ENCODE data around the gene PRKN.
"Not testable (repeated sequence)": the region's sequence is repeated elsewhere in the genome, so short reads cannot be mapped to it uniquely, and the experiment has no call there.

PRKN gene

GRCh38 chr6:161890133-161890831 is 837.3 kb downstream of the PRKN start:
- no peak overlapping the region for H3K4me3 ChIP-seq (ENCODE audit: low read length)
- TF ChIP-seq ZNF274 (IDR thresholded peaks at IDR 0.05; ENCODE audit: low read depth, low read length) = no peak

DNA sequence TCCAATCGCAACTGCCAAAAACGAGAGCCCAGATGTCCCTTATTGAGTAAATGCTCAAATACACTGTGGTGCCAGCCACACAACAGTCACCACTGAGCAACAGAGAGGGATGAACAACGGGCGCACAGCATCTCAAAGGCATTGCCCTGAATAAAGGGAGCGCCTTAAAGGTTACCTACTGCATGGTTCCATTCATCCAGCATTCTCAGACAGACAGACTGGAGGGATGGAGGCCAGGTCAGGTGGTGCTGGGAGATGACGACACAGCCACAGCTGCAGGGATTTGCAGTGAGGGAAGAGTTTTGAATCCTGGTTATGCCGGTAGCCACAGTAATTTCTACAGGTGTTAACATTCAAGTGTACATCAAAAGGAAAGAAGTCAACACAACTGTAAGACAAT is 838.2 kb downstream of the PRKN start:
- no peak overlapping the region for H3K4me3 ChIP-seq (ENCODE audit: low read length)
- no peak for TF ChIP-seq ZNF274 (IDR thresholded peaks at IDR 0.05; ENCODE audit: low read depth, low read length)

DNA sequence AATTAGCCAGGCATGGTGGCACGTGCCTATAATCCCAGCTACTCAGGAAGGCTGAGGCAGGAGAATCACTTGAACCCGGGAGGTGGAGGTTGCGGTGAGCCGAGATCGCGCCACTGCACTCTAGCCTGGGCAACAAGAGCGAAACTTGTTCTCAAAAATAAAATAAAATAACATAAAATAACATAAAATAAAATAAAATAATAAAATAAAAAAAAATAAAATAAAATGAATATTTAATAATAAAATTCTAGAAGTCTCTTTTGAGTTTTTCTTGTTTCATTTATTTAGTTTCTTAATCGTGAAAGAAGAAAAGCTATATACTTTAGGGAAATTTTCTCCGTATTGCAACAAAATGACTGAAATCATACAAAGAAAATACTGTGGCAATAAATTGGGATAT is 841.0 kb downstream of the PRKN start:
- H3K4me3 ChIP-seq (ENCODE audit: low read length) = not testable (repeated sequence)

DNA sequence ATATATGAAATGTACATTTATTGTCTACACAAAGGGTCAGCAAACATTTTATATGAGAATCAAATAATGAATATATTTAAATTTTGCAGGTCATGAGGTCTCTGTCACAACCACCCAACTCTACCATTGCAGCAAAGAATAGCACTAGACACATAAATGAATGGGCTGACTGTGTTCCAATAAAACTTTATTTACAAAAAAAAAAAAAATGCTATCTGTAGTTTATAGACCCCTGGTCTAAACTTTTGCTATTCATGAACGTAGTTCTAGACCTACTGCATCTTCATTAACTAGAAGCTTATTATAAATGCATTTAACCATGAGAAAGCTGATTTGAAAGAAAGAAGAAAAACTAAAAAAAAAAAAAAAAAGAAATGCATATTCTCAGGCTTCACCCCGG is 842.8 kb downstream of the PRKN start:
- H3K4me3 ChIP-seq (ENCODE audit: low read length) = no peak overlapping the region
- no peak for TF ChIP-seq ZNF274 (IDR thresholded peaks at IDR 0.05; ENCODE audit: low read depth, low read length)

- TF ChIP-seq ZNF274 (IDR thresholded peaks at IDR 0.05; ENCODE audit: low read depth, low read length) = no peak
These were observed 845.3 kb downstream of the PRKN start for GRCh38 chr6:161882196-161882765.

DNA sequence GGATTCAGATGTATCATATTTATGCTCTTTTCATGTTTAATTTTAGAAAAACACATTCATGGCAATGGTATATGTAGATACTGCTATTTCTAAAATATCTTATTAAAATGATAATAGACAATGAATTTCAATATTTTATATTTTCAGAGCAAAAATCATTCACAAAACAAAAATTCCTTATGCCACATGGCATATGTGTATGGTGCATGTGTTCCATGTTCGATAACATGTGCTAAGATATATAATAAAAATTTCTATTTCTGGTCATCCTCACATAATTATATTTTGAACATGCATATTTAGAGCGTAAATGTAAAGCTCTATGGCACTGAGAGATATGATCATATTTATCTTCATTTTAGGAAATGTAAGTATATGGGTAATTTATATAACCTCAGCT is 847.5 kb downstream of the PRKN start:
- H3K4me3 ChIP-seq (ENCODE audit: low read length) = no peak overlapping the region
- no peak for TF ChIP-seq ZNF274 (IDR thresholded peaks at IDR 0.05; ENCODE audit: low read depth, low read length)

More at GRCh38 chr6:161882196-161882765, 845.3 kb downstream of the PRKN start:
- no peak overlapping the region for H3K4me3 ChIP-seq (ENCODE audit: low read length)

DNA sequence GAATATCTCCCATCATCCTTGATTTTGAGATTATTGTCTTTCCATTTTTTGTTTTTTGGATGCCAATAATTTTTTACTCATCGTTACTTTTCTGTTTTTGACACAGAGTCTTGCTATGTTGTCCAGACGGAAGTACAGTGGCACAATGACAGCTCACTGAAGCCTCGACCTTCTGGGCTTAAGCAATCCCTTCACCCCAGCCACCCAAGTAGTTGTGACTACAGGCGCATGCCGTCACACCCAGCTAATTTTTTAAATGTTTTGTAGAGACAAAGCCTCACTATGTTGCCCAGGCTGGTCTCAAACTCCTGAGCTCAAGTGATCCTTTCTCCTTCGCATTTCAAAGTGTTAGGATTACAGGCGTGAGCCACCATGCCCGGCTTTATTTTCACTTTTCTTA is 851.3 kb downstream of the PRKN start:
- H3K4me3 ChIP-seq (ENCODE audit: low read length) = no peak overlapping the region
- no peak for TF ChIP-seq ZNF274 (IDR thresholded peaks at IDR 0.05; ENCODE audit: low read depth, low read length)

- H3K4me3 ChIP-seq (ENCODE audit: low read length) = no peak overlapping the region
These were observed 857.2 kb downstream of the PRKN start for GRCh38 chr6:161870236-161870901.

DNA sequence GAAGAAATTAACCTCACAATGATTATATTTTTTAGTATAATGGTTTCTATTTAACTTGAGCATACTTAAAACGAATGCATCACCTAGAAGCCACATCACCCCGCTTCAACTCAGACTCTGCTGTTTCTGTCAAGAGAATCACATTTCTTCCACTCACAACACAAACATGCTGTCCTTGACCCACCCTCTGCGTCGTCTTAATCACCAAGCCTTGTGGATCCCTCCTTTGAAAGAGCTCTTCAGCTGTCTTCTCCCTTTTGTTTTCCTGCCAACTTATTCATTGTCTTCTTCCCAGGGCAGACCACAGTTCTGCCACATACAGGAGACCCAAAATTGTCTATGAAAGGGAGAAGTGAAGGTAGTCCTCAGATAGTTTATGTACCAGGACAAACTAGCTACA is 858.1 kb downstream of the PRKN start:
- TF ChIP-seq ZNF274 (IDR thresholded peaks at IDR 0.05; ENCODE audit: low read depth, low read length) = no peak
- no peak overlapping the region for H3K4me3 ChIP-seq (ENCODE audit: low read length)

More at GRCh38 chr6:161870236-161870901, 857.2 kb downstream of the PRKN start:
- TF ChIP-seq ZNF274 (IDR thresholded peaks at IDR 0.05; ENCODE audit: low read depth, low read length) = no peak

GRCh38 chr6:161866570-161866969 is 861.0 kb downstream of the PRKN start:
- no peak overlapping the region for H3K4me3 ChIP-seq (ENCODE audit: low read length)
- no peak for TF ChIP-seq ZNF274 (IDR thresholded peaks at IDR 0.05; ENCODE audit: low read depth, low read length)

- H3K4me3 ChIP-seq (ENCODE audit: low read length) = not testable (repeated sequence)
These were observed 866.5 kb downstream of the PRKN start for GRCh38 chr6:161861061-161861460.

DNA sequence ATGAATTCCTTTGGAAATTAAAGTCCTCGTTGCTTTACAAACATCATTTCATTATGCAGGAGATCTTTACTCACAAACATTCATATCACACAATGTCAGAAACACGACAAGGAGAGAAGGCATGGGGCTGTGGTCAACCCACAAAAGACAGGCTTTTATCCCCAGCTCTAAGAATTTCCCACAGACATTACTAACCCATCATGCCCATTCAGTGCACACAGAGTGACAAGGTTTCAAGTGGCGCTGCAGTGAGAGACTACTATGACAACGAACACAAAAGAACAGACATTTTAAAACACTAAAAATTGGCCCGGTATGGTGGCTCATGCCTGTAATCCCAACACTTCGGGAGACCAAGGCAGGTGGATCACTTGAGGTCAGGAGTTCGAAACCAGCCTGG is 873.9 kb downstream of the PRKN start:
- no peak overlapping the region for H3K4me3 ChIP-seq (ENCODE audit: low read length)
- TF ChIP-seq ZNF274 (IDR thresholded peaks at IDR 0.05; ENCODE audit: low read depth, low read length) = no peak

GRCh38 chr6:161851486-161851885 is 876.1 kb downstream of the PRKN start:
- H3K4me3 ChIP-seq (ENCODE audit: low read length) = not testable (repeated sequence)

DNA sequence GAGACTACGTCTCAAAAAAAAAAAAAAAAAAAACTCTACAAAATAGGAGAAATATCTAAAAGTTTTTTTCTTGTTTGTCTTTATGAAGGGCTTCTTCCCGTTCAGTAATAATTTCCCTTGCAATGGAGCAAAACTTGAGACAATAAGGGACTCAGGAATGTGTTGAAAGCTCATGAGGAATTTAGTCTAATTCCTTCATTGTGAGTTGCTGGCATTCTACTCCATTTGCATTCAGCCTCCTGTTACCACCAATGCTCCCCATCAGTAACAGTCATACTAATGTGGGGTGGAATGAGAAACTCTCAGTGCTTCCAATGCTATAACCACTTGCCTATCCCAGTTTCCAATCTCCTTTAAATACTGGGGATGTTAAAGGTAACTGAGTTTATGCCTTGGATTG is 877.0 kb downstream of the PRKN start:
- H3K4me3 ChIP-seq (ENCODE audit: low read length) = no peak overlapping the region
- no peak for TF ChIP-seq ZNF274 (IDR thresholded peaks at IDR 0.05; ENCODE audit: low read depth, low read length)

DNA sequence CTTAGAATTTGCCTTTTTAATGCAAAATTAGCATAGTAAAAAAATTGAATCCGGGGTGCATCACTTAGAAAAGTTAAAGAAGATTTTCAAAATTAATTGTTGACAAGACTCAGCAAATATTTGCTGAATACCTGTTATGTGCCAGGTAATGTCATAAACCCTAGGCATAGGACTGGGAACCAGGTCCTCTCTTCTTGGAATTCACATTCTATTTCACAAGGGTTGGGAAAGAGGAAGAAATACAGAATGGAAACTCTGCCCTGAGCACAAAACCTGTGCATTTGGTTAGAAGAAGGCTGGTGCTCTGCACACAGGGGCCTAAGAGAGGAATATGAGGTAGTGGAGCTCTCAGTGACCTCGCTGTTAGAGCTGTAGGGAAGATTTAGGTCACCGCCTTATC is 879.9 kb downstream of the PRKN start:
- TF ChIP-seq ZNF274 (IDR thresholded peaks at IDR 0.05; ENCODE audit: low read depth, low read length) = no peak

More for the DNA sequence above, 879.9 kb downstream of the PRKN start:
- no peak overlapping the region for H3K4me3 ChIP-seq (ENCODE audit: low read length)

Data from GM08714 (cell line).